Endothelial cell (in vitro differentiated cells): ENCODE results near the gene CAVIN3. TPM values are rescaled to one million over a fixed set of nuclear protein-coding genes. Genes with fewer than 3 reads are reported as not detected.
"Not testable (repeated sequence)": the region's sequence is repeated elsewhere in the genome, so short reads cannot be mapped to it uniquely, and the experiment has no call there.

Experiments used
- DNase-seq: peaks from one replicate; pipeline ENCODE4 v3.0.0; 2021; ENCODE audit warnings: low spot score
- H3K27ac Mint-ChIP-seq: one replicate; pipeline ENCODE4 v1.8.0; 2021; ENCODE audit warnings: mixed read lengths, inconsistent platforms; ENCODE audit not compliant: unreplicated experiment
- H3K27me3 Mint-ChIP-seq: one replicate; pipeline ENCODE4 v1.8.0; 2021; ENCODE audit warnings: mild to moderate bottlenecking, moderate library complexity, mixed read lengths, inconsistent platforms; ENCODE audit not compliant: unreplicated experiment
- H3K36me3 Mint-ChIP-seq: one replicate; pipeline ENCODE4 v1.8.0; 2021; ENCODE audit warnings: mild to moderate bottlenecking, low read depth, mixed read lengths, inconsistent platforms; ENCODE audit not compliant: unreplicated experiment
- H3K4me1 Mint-ChIP-seq: one replicate; pipeline ENCODE4 v1.8.0; 2021; ENCODE audit warnings: mild to moderate bottlenecking, mixed read lengths, inconsistent platforms; ENCODE audit not compliant: unreplicated experiment
- H3K4me3 Mint-ChIP-seq: one replicate; pipeline ENCODE4 v1.8.0; 2021; ENCODE audit warnings: mild to moderate bottlenecking, mixed read lengths, inconsistent platforms; ENCODE audit not compliant: unreplicated experiment
- H3K9me3 Mint-ChIP-seq: one replicate; pipeline ENCODE4 v1.8.0; 2021; ENCODE audit warnings: mixed read lengths, inconsistent platforms; ENCODE audit not compliant: unreplicated experiment
- CTCF ChIP-seq: fragments of 200-600 bp; sonication (generic); IDR thresholded peaks from one replicate; pipeline ENCODE4 v1.5.0; 2021; ENCODE audit warnings: antibody characterized with exemption; ENCODE audit not compliant: unreplicated experiment
- total RNA-seq: library from RNA; stranded (reverse); fragmentation: NEBNext Ultra II Directional; extraction: Animal tissue kit (Norgen Biotek cat#: 25700); gene quantifications from one replicate; pipeline ENCODE4 v1.2.1, GENCODE V29; 2021; ENCODE audit not compliant: unreplicated experiment

The CAVIN3 gene
- total RNA-seq, 1 donor from 2014 or later = 91.0 TPM

DNA sequence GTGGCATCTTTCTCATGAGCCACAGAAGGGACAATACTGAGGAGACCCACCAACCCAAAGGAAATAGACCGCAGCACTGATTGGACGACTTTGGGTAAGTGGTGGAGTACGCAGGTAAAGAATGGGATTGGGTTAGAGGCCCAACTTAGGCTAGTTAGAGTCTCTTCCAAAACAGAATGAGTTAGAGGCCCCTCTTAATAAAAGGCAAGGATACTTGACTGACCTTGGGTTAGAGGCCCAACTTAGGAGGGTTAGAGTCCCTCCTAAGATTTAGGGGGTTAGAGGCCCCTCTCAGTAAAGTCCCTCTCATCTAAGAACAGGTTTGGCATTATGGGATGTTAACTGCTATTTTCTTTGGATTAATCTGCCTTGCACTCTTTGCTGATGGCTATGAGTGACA is 36.1 kb downstream of the CAVIN3 start:
- DNase-seq = no peak
- H3K36me3 Mint-ChIP-seq = no peaks in the 10 kb centered on the region
- H3K4me3 Mint-ChIP-seq = no peak overlapping the region

DNA sequence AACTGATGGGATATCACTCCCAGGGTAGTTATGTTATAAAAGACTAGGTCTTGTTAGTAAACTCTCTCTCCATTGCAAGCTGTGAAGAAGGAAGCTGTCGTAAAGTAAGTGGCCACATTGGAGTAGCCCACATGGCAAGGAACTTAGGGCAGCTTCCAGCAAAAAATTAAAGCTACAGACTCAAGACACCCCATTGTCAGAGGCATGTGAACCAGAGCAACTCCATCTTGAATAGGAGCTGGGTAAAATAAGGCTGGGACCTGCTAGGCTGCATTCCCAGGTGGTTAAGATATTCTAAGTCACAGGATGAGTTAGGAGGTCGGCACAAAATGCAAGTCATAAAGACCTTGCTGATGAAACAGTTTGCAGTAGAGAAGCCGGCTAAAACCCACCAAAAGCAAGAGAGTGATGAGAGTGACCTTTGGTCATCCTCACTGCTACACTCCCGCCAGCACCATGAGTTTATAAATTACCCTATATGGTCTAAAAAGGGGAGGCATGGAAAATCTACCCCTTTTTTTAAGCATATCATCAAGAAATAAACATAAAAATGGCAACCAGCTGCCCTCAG is 36.8 kb downstream of the CAVIN3 start:
- no peak overlapping the region for H3K4me3 Mint-ChIP-seq
- no peaks in the 10 kb centered on the region for H3K36me3 Mint-ChIP-seq
- no peak overlapping the region for H3K27ac Mint-ChIP-seq
- no peaks in the 10 kb centered on the region for H3K9me3 Mint-ChIP-seq
- no peak for DNase-seq
- TF ChIP-seq CTCF = no peak
- H3K4me1 Mint-ChIP-seq = no peaks in the 10 kb centered on the region
- H3K27me3 Mint-ChIP-seq = no peaks in the 10 kb centered on the region

More for the DNA sequence above, 36.1 kb downstream of the CAVIN3 start:
- Mint-ChIP-seq H3K9me3 (no peaks in the 10 kb centered on the region), H3K4me1 (no peaks in the 10 kb centered on the region), H3K27me3 (no peaks in the 10 kb centered on the region), H3K27ac (no peak overlapping the region)
- TF ChIP-seq CTCF = no peak

GRCh38 chr11:6280809-6281208 is 39.5 kb downstream of the CAVIN3 start:
- not testable (repeated sequence) for H3K36me3 Mint-ChIP-seq, H3K27ac Mint-ChIP-seq, H3K4me3 Mint-ChIP-seq, H3K27me3 Mint-ChIP-seq, DNase-seq, H3K4me1 Mint-ChIP-seq, H3K9me3 Mint-ChIP-seq

DNA sequence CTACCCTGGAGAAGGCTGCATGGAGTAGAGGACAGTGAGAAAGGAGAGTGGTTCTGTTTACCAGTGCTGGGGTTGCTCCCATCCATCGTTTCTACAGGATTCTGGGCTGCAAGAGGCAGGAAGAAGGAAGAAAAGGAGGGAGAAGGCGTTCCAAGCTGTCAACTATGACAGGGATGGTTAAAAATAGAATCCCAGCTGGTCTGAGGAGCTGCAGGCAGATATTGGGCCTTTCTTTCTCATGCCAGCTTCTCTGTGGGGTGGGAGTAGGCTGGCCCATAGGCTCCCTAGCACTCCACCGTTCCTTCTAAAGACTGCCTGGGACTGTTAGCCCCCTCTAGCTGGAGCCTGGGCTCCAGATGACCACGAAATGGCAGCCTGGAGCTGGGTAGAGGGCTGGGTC is 47.1 kb downstream of the CAVIN3 start:
- no peak overlapping the region for H3K27ac Mint-ChIP-seq
- H3K27me3 Mint-ChIP-seq = no peaks in the 10 kb centered on the region
- H3K4me1 Mint-ChIP-seq = peaks cover 3% of the 10 kb centered on the region
- no peak for TF ChIP-seq CTCF
- H3K36me3 Mint-ChIP-seq = no peaks in the 10 kb centered on the region
- DNase-seq = no peak
- H3K4me3 Mint-ChIP-seq = no peak overlapping the region
- no peaks in the 10 kb centered on the region for H3K9me3 Mint-ChIP-seq

DNA sequence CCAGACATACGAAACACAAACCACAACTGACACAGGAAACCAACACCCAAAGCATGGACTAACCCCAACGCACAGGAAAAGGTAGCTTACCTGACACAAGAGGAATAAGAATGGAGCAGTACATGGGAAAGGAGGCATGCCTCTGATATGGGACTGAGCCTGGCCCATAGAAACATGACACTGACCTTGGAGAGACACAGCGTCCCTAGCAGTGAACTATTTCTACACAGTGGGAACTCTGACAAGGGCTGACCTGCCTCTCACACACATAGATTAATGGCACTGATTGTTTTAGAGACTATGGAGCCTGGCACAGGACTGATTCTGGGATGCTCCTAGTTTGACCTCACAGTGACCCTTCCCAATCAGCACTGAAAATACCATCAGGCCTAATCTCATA is 48.7 kb downstream of the CAVIN3 start:
- H3K27me3 Mint-ChIP-seq = no peaks in the 10 kb centered on the region
- no peaks in the 10 kb centered on the region for H3K9me3 Mint-ChIP-seq

More for the DNA sequence above, 48.7 kb downstream of the CAVIN3 start:
- Mint-ChIP-seq H3K36me3 (no peaks in the 10 kb centered on the region), H3K4me3 (no peak overlapping the region), H3K4me1 (peaks cover 3% of the 10 kb centered on the region), H3K27ac (no peak overlapping the region)
- no peak for TF ChIP-seq CTCF
- no peak for DNase-seq
